HepG2 (cell line): ENCODE data around the gene TAGLN2. TPM values are rescaled to one million over a fixed set of nuclear protein-coding genes. Genes with fewer than 3 reads are reported as not detected.

ENCODE experiments used
- ATAC-seq: fragments of 200-7000 bp; cut with Tn5 transposase; 3 replicates; pipeline ENCODE4 v1.9.1; 2020; ENCODE audit warnings: mild to moderate bottlenecking, moderate library complexity
- BruUV-seq: library from RNA; stranded (reverse); fragments of 400-500 nt; replicated peaks from 2 replicates; lab custom pipeline; 2021; lab: Mats Ljungman, UMichigan
- CTCF ChIA-PET: fragments of 300-600 bp; formaldehyde crosslinking; extraction: SDS; loops from one replicate; lab custom pipeline; 2021; ENCODE audit warnings: low total read pairs, inconsistent platforms, low intra/inter-chr PET ratio; lab: Yijun Ruan, JAX
- POLR2A ChIA-PET: fragments of 350-600 bp; sonication (Branson Sonifier 250); formaldehyde crosslinking; loops from one replicate; lab custom pipeline; 2020; ENCODE audit warnings: antibody characterized with exemption, inconsistent platforms; lab: Yijun Ruan, JAX
- DNase-seq: peaks from one replicate; pipeline ENCODE4 v3.0.0-alpha.2; 2015; ENCODE audit warnings: low spot score
- FAIRE-seq: peaks from 3 replicates; lab custom pipeline; 2011; peaks lifted over from hg19 to GRCh38; lab: Jason Lieb, UNC
- H2AFZ ChIP-seq: one replicate; pipeline ENCODE4 v1.6.1; 2011; ENCODE audit warnings: low read length, inconsistent platforms
- H3K27ac ChIP-seq: fragments of 300-600 bp; 3 replicates; pipeline ENCODE4 v1.8.0; 2011; ENCODE audit warnings: mixed run types, mild to moderate bottlenecking, mixed read lengths, low read length, inconsistent platforms; ENCODE audit not compliant: insufficient read depth; ENCODE audit errors: extremely low read length
- H3K27me3 ChIP-seq, 2 experiments: fragments of 200-600 bp in 1 of 2; 2 replicates in 1 of 2; 3 replicates in 1 of 2; pipeline versions ENCODE4 v1.6.0 to v1.8.0; 2011; ENCODE audit warnings: low read length in 2 of 2, mild to moderate bottlenecking in 2 of 2, moderate library complexity in 2 of 2, inconsistent platforms in 1 of 2; ENCODE audit not compliant: insufficient read depth in 2 of 2, control insufficient read depth in 1 of 2
- H3K36me3 ChIP-seq, 2 experiments: fragments of 200-600 bp in 1 of 2; replicated peaks in 1 of 2; 2 replicates in 1 of 2; 3 replicates in 1 of 2; pipeline versions ENCODE4 v1.5.1 to v1.8.0; 2011; ENCODE audit warnings: low read length in 2 of 2, inconsistent platforms in 1 of 2; ENCODE audit not compliant: insufficient read depth in 2 of 2, control insufficient read depth in 1 of 2
- H3K4me1 ChIP-seq: 2 replicates; pipeline ENCODE4 v1.5.1; 2012; ENCODE audit warnings: low read length, inconsistent platforms; ENCODE audit not compliant: insufficient read depth
- H3K4me2 ChIP-seq: 2 replicates; pipeline ENCODE4 v1.6.0; 2011; ENCODE audit warnings: low read depth, low read length, inconsistent platforms
- H3K4me3 ChIP-seq, 3 experiments: fragments of 200-600 bp in 1 of 3; sonication (generic), shearing (Covaris generic) in 1 of 3; replicated peaks in 1 of 3; 2 replicates each; pipeline ENCODE4 v1.5.1; 2011 to 2016; ENCODE audit warnings: low read length in 3 of 3, inconsistent platforms in 2 of 3, low read depth in 2 of 3, mild to moderate bottlenecking in 2 of 3, control low read depth in 1 of 3, mixed read lengths in 1 of 3; ENCODE audit not compliant: insufficient read depth in 1 of 3
- H3K79me2 ChIP-seq: one replicate; pipeline ENCODE4 v1.6.1; 2011; ENCODE audit warnings: low read length, inconsistent platforms; ENCODE audit not compliant: insufficient read depth
- H3K9ac ChIP-seq: 2 replicates; pipeline ENCODE4 v1.6.0; 2011; ENCODE audit warnings: mild to moderate bottlenecking, low read depth, low read length, inconsistent platforms; ENCODE audit not compliant: insufficient read depth
- H3K9me3 ChIP-seq: 2 replicates; pipeline ENCODE4 v1.5.1; 2012; ENCODE audit warnings: mild to moderate bottlenecking, low read length
- H4K20me1 ChIP-seq: 2 replicates; pipeline ENCODE4 v1.6.0; 2011; ENCODE audit warnings: inconsistent platforms, mild to moderate bottlenecking, low read length, moderate library complexity; ENCODE audit not compliant: insufficient read depth
- MAFF ChIP-seq: IDR thresholded peaks from 2 replicates; pipeline ENCODE4 v1.6.1; 2011; ENCODE audit warnings: low read depth, low read length, improper control_type of control experiment
- MTA3 ChIP-seq: sonication (generic); formaldehyde crosslinking; IDR thresholded peaks from 2 replicates; pipeline ENCODE4 v1.4.0; 2020; ENCODE audit warnings: missing genetic modification reagents
- PHF21A ChIP-seq: sonication (generic); formaldehyde crosslinking; IDR thresholded peaks from 2 replicates; pipeline ENCODE4 v1.5.0; 2020; ENCODE audit warnings: mild to moderate bottlenecking, missing genetic modification reagents
- SCMH1 ChIP-seq: sonication (generic); formaldehyde crosslinking; IDR thresholded peaks from 2 replicates; pipeline ENCODE4 v1.9.0; 2021; ENCODE audit warnings: missing genetic modification reagents, mild to moderate bottlenecking, borderline replicate concordance
- SNRNP70 ChIP-seq: fragments of 200-400 bp; formaldehyde crosslinking; IDR thresholded peaks from 2 replicates; pipeline ENCODE4 v1.6.1; 2017; ENCODE audit warnings: mild to moderate bottlenecking, low read depth, low read length, moderate library complexity
- TERF1 ChIP-seq: sonication (generic); formaldehyde crosslinking; IDR thresholded peaks from 2 replicates; pipeline ENCODE4 v1.8.0; 2022; ENCODE audit warnings: mild to moderate bottlenecking, missing genetic modification reagents, moderate library complexity
- ZBTB43 ChIP-seq: sonication (generic); formaldehyde crosslinking; conservative IDR thresholded peaks from 2 replicates; pipeline ENCODE4 v1.4.0; 2020; ENCODE audit warnings: missing genetic modification reagents
- ZNF329 ChIP-seq: sonication (generic); formaldehyde crosslinking; IDR thresholded peaks from 2 replicates; pipeline ENCODE4 v1.9.0; 2021; ENCODE audit warnings: low read depth, mild to moderate bottlenecking, missing genetic modification reagents
- ZNF337 ChIP-seq: sonication (generic); formaldehyde crosslinking; IDR thresholded peaks from 2 replicates; pipeline ENCODE4 v1.5.1; 2020; ENCODE audit warnings: missing genetic modification reagents, low read depth, mild to moderate bottlenecking, borderline replicate concordance
- ZNF552 ChIP-seq: sonication (generic); formaldehyde crosslinking; IDR thresholded peaks from 2 replicates; pipeline ENCODE4 v1.9.0; 2022; ENCODE audit warnings: missing genetic modification reagents, mild to moderate bottlenecking, borderline replicate concordance
- ZNF614 ChIP-seq: IDR thresholded peaks from 2 replicates; pipeline ENCODE4 v1.6.1; 2018; ENCODE audit warnings: missing biosample characterization, missing genetic modification reagents, inconsistent platforms, borderline replicate concordance
- ZNF652 ChIP-seq: IDR thresholded peaks from 2 replicates; pipeline ENCODE4 v1.6.1; 2016; ENCODE audit warnings: low read depth, borderline replicate concordance
- WGBS: methylation state at CpG from one replicate; pipeline ENCODE4 v1.1.6; 2017; ENCODE audit warnings: low lambda C conversion rate; 5-methylcytosine and 5-hydroxymethylcytosine counted together
- in situ Hi-C: cut with HindIII; loops from 2 replicates; pipeline ENCODE4 v1.10.0; 2017; ENCODE audit warnings: low pct_unique_long_range_greater_than_20kb; ENCODE audit not compliant: extremely low pct_ligation_motif_present
- intact Hi-C: fragments of 100-400 bp; cut with micrococcal nuclease; formaldehyde crosslinking; loops from one replicate; pipeline ENCODE4 v1.10.0; 2022; ENCODE audit not compliant: unreplicated experiment
- polyA plus RNA-seq, 8 experiments: library from polyadenylated mRNA; depleted of rRNA in 3 of 8; stranded (reverse) in 7 of 8; unstranded in 1 of 8; fragments of >200 nt; fragmentation: Illumina TruSeq in 4 of 8; extraction: Trizol in 4 of 8; gene quantifications; 2 replicates each; pipeline versions ENCODE4 v1.2.1 to v1.2.3, GENCODE V29; 2011 to 2016; ENCODE audit warnings: low read depth in 4 of 8, missing spikeins in 1 of 8, mixed read lengths in 1 of 8; ENCODE audit not compliant: insufficient read depth in 1 of 8
- total RNA-seq, 5 experiments: library from RNA; depleted of rRNA; stranded (reverse); fragments of >200 nt; fragmentation: Illumina TruSeq; extraction: Trizol; gene quantifications; 2 replicates each; pipeline ENCODE4 v1.2.3, GENCODE V29; 2016; ENCODE audit warnings: low read depth in 1 of 5
- TF ChIP-seq, protein P1 (sequence below): fragments of 450-650 bp; IDR thresholded peaks from 2 replicates; pipeline ENCODE4 v1.6.1; 2017; ENCODE audit warnings: mild to moderate bottlenecking
- TF ChIP-seq, protein P2 (sequence below): sonication (generic); formaldehyde crosslinking; IDR thresholded peaks from 2 replicates; pipeline ENCODE4 v1.4.0; 2020; ENCODE audit warnings: missing genetic modification reagents
- TF ChIP-seq, protein P3 (sequence below): sonication (generic); formaldehyde crosslinking; IDR thresholded peaks from 2 replicates; pipeline ENCODE4 v1.8.0; 2022; ENCODE audit warnings: missing genetic modification reagents, mild to moderate bottlenecking, inconsistent platforms, borderline replicate concordance

TAGLN2 gene
- total and polyA plus RNA-seq, 2 of the 13 experiments (the other 11 are each of a cell fraction or from before 2014, with no cell fraction given) = 6.7 to 17.2 TPM

- TF ChIP-seq, protein P1, sequence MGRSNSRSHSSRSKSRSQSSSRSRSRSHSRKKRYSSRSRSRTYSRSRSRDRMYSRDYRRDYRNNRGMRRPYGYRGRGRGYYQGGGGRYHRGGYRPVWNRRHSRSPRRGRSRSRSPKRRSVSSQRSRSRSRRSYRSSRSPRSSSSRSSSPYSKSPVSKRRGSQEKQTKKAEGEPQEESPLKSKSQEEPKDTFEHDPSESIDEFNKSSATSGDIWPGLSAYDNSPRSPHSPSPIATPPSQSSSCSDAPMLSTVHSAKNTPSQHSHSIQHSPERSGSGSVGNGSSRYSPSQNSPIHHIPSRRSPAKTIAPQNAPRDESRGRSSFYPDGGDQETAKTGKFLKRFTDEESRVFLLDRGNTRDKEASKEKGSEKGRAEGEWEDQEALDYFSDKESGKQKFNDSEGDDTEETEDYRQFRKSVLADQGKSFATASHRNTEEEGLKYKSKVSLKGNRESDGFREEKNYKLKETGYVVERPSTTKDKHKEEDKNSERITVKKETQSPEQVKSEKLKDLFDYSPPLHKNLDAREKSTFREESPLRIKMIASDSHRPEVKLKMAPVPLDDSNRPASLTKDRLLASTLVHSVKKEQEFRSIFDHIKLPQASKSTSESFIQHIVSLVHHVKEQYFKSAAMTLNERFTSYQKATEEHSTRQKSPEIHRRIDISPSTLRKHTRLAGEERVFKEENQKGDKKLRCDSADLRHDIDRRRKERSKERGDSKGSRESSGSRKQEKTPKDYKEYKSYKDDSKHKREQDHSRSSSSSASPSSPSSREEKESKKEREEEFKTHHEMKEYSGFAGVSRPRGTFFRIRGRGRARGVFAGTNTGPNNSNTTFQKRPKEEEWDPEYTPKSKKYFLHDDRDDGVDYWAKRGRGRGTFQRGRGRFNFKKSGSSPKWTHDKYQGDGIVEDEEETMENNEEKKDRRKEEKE = no peak
- TF ChIP-seq ZNF552 (no peak), PHF21A (CRISPR knock-in tag) (no peak), MTA3 (no peak), ZNF652 (CRISPR knock-in tag) (no peak)
- TF ChIP-seq, protein P2, sequence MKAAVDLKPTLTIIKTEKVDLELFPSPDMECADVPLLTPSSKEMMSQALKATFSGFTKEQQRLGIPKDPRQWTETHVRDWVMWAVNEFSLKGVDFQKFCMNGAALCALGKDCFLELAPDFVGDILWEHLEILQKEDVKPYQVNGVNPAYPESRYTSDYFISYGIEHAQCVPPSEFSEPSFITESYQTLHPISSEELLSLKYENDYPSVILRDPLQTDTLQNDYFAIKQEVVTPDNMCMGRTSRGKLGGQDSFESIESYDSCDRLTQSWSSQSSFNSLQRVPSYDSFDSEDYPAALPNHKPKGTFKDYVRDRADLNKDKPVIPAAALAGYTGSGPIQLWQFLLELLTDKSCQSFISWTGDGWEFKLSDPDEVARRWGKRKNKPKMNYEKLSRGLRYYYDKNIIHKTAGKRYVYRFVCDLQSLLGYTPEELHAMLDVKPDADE (CRISPR knock-in tag) = no peak
Observed at GRCh38 chr1:159939678-159940002, 14.3 kb upstream of the TAGLN2 start (continued).

- FAIRE-seq = no peak
- Histone ChIP-seq H3K79me2 (no peaks in the 10 kb centered on the region), H4K20me1 (no peaks in the 10 kb centered on the region), H2AFZ (no peak overlapping the region), H3K27ac (no peak overlapping the region), H3K4me1 (peaks cover 13% of the 10 kb centered on the region), H3K27me3 (peaks cover 13 to 66% of the 10 kb centered on the region in 2 experiments; a peak in 4 of 5 replicates), H3K4me3 (no peak overlapping the region), H3K4me2 (no peak overlapping the region), H3K36me3 (no peaks in the 10 kb centered on the region), H3K9ac (no peak overlapping the region), H3K9me3 (no peaks in the 10 kb centered on the region)
- in situ Hi-C loops = loop anchor here (5.0 kb wide), 2 partner anchors 68 to 143 kb away; partner anchors contain the start of gene KCNJ9
- 26% methylated on average over 6 of the region's 6 CpGs for WGBS
- CTCF ChIA-PET = no interaction called here
- ATAC-seq = no peak
- POLR2A ChIA-PET = no interaction called here
- intact Hi-C loops = loop anchor here (5.0 kb wide), 2 partner anchors 138 to 142 kb away; no protein-coding TSS in a partner anchor
- DNase-seq = no peak
- no TSS peak for BruUV-seq
- TF ChIP-seq SCMH1 (CRISPR knock-in tag) = no peak
- TF ChIP-seq SNRNP70 = no peak
- no peak for TF ChIP-seq ZNF337 (CRISPR knock-in tag)
- TF ChIP-seq ZNF614 (CRISPR knock-in tag) = no peak
- TF ChIP-seq ZBTB43 (CRISPR knock-in tag) = no peak
- TF ChIP-seq, protein P3, sequence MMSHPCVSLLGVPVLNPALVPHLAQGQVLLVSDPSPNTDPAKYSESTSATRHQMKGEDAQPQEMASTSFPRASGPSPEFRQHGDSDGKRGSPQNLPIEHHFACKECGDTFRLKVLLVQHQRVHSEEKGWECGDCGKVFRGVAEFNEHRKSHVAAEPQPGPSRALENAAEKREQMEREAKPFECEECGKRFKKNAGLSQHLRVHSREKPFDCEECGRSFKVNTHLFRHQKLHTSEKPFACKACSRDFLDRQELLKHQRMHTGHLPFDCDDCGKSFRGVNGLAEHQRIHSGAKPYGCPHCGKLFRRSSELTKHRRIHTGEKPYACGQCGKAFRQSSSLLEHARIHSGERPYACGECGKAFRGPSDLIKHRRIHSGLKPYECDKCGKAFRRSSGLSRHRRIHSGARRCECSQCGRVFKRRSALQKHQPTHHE (CRISPR knock-in tag) = no peak
- TF ChIP-seq TERF1 = no peak
- no peak for TF ChIP-seq MAFF
- TF ChIP-seq ZNF329 (CRISPR knock-in tag) = no peak
Observed at GRCh38 chr1:159938905-159939677, 13.8 kb upstream of the TAGLN2 start.
